HG02840 (cell line): ENCODE data around the gene GK.
"Not testable (repeated sequence)": the region's sequence is repeated elsewhere in the genome, so short reads cannot be mapped to it uniquely, and the experiment has no call there.

Experiments used
- ATAC-seq: cut with Tn5 transposase; IDR thresholded peaks from one replicate; pipeline ENCODE4 v1.9.1; 2021; ENCODE audit warnings: mild to moderate bottlenecking, moderate library complexity, moderate number of reproducible peaks; ENCODE audit not compliant: unreplicated experiment, low FRiP score

The GK gene

GRCh38 chrX:30652527-30653414 lies 452 bp upstream of the GK start:
- ATAC-seq = peak; percentile 87

GRCh38 chrX:30654386-30654785 lies 1.2 kb downstream of the GK start:
- not testable (repeated sequence) for ATAC-seq

- ATAC-seq = no peak
Measured at GRCh38 chrX:30654989-30655607, 1.9 kb downstream of the GK start.

- ATAC-seq = no peak
Measured at GRCh38 chrX:30655991-30656390, 2.8 kb downstream of the GK start.

GRCh38 chrX:30657196-30658161 lies 4.3 kb downstream of the GK start:
- no peak for ATAC-seq

GRCh38 chrX:30659421-30659820 lies 6.2 kb downstream of the GK start:
- no peak for ATAC-seq

GRCh38 chrX:30661228-30661627 lies 8.0 kb downstream of the GK start:
- no peak for ATAC-seq

GRCh38 chrX:30663322-30663721 lies 10.1 kb downstream of the GK start:
- no peak for ATAC-seq

GRCh38 chrX:30665471-30665870 lies 12.2 kb downstream of the GK start:
- ATAC-seq = no peak

GRCh38 chrX:30666094-30666493 lies 12.9 kb downstream of the GK start:
- ATAC-seq = no peak

GRCh38 chrX:30668581-30668980 lies 15.4 kb downstream of the GK start:
- ATAC-seq = no peak

GRCh38 chrX:30671189-30671588 lies 18.0 kb downstream of the GK start:
- not testable (repeated sequence) for ATAC-seq

- no peak for ATAC-seq
Measured at GRCh38 chrX:30673127-30673796, 20.0 kb downstream of the GK start.

- no peak for ATAC-seq
Measured at GRCh38 chrX:30673884-30674598, 20.8 kb downstream of the GK start.

GRCh38 chrX:30674799-30675198 lies 21.6 kb downstream of the GK start:
- ATAC-seq = no peak

GRCh38 chrX:30679369-30679768 lies 26.1 kb downstream of the GK start:
- ATAC-seq = no peak

- no peak for ATAC-seq
Measured at GRCh38 chrX:30680618-30681017, 27.4 kb downstream of the GK start.

- no peak for ATAC-seq
Measured at GRCh38 chrX:30688641-30689040, 35.4 kb downstream of the GK start.

GRCh38 chrX:30689116-30689515 lies 35.9 kb downstream of the GK start:
- ATAC-seq = no peak

GRCh38 chrX:30690330-30690729 lies 37.1 kb downstream of the GK start:
- no peak for ATAC-seq
